ENCODE data around the gene CMTM8.

CMTM8 gene

GRCh38 chr3:32307591-32307990 lies 69.1 kb downstream of the CMTM8 start:
- DNase-seq (ENCODE audit: low read depth in 2 of 2) = no peak

GRCh38 chr3:32308378-32308777 lies 69.9 kb downstream of the CMTM8 start:
- DNase-seq (ENCODE audit: low read depth in 2 of 2) = no peak

- no peak for DNase-seq (ENCODE audit: low read depth in 2 of 2)
Measured at GRCh38 chr3:32309654-32310242, 71.3 kb downstream of the CMTM8 start.

- DNase-seq (ENCODE audit: low read depth in 2 of 2) = no peak
Measured at GRCh38 chr3:32310336-32310735, 71.9 kb downstream of the CMTM8 start.

- no peak for DNase-seq (ENCODE audit: low read depth in 2 of 2)
Measured at GRCh38 chr3:32310918-32311839, 72.7 kb downstream of the CMTM8 start.

GRCh38 chr3:32312251-32312650 lies 73.8 kb downstream of the CMTM8 start:
- no peak for DNase-seq (ENCODE audit: low read depth in 2 of 2)

- no peak for DNase-seq (ENCODE audit: low read depth in 2 of 2)
Measured at GRCh38 chr3:32313169-32313568, 74.7 kb downstream of the CMTM8 start.

GRCh38 chr3:32313723-32314473 lies 75.4 kb downstream of the CMTM8 start:
- DNase-seq (ENCODE audit: low read depth in 2 of 2) = no peak

- DNase-seq (ENCODE audit: low read depth in 2 of 2) = no peak
Measured at GRCh38 chr3:32315441-32315840, 77.0 kb downstream of the CMTM8 start.

- DNase-seq (ENCODE audit: low read depth in 2 of 2) = no peak
Measured at GRCh38 chr3:32316319-32316718, 77.8 kb downstream of the CMTM8 start.

GRCh38 chr3:32316976-32317375 lies 78.5 kb downstream of the CMTM8 start:
- DNase-seq (ENCODE audit: low read depth in 2 of 2) = no peak

GRCh38 chr3:32319607-32320006 lies 81.1 kb downstream of the CMTM8 start:
- no peak for DNase-seq (ENCODE audit: low read depth in 2 of 2)

GRCh38 chr3:32320080-32320479 lies 81.6 kb downstream of the CMTM8 start:
- no peak for DNase-seq (ENCODE audit: low read depth in 2 of 2)

GRCh38 chr3:32321095-32321790 lies 82.8 kb downstream of the CMTM8 start:
- no peak for DNase-seq (ENCODE audit: low read depth in 2 of 2)

- no peak for DNase-seq (ENCODE audit: low read depth in 2 of 2)
Measured at GRCh38 chr3:32322311-32322710, 83.8 kb downstream of the CMTM8 start.

- DNase-seq (ENCODE audit: low read depth in 2 of 2) = no peak
Measured at GRCh38 chr3:32323604-32324003, 85.1 kb downstream of the CMTM8 start.

- no peak for DNase-seq (ENCODE audit: low read depth in 2 of 2)
Measured at GRCh38 chr3:32325201-32325600, 86.7 kb downstream of the CMTM8 start.

GRCh38 chr3:32325927-32326326 lies 87.4 kb downstream of the CMTM8 start:
- DNase-seq (ENCODE audit: low read depth in 2 of 2) = no peak

- DNase-seq (ENCODE audit: low read depth in 2 of 2) = no peak
Measured at GRCh38 chr3:32326795-32327194, 88.3 kb downstream of the CMTM8 start.

GRCh38 chr3:32334675-32335074 lies 96.2 kb downstream of the CMTM8 start:
- DNase-seq (ENCODE audit: low read depth in 2 of 2) = peak; percentile 11 to 47

GRCh38 chr3:32335365-32336112 lies 97.1 kb downstream of the CMTM8 start:
- DNase-seq (ENCODE audit: low read depth in 2 of 2) = no peak
